Measurements from ENCODE around the gene HIVEP3. TPM values are rescaled to one million over a fixed set of nuclear protein-coding genes. Genes with fewer than 3 reads are reported as not detected.

The HIVEP3 gene
- total RNA-seq, 2 experiments from 2014 or later: 15.1 to 18.1 TPM

DNA sequence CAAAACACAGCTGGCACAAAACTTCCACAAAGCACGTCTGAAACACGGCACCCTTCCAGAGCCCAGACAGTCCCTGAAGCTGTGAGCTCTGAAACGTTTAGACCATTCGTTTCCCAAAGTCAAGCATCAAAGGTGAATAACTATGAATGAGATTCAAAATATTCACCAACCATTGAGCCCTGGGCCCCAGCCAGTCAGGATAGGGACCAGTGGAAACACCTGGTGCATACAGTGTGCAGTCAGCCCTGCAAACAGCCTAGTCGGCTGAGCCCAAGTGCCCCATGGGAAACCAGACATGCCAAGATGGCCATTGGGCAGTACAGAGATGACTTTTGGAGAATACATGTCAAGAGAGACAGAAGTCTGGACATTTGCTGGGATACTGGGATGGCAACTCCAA lies 343.9 kb downstream of the HIVEP3 start:
- no peaks in the 10 kb centered on the region for H3K27me3 Mint-ChIP-seq
- H3K4me3 Mint-ChIP-seq: no peak overlapping the region
- CTCF ChIA-PET: interaction anchor here (0.6 to 8.2 kb wide), 33 partner anchors 8 to 602 kb away, joined by 3 to 65 read pairs (median 4); no protein-coding TSS in a partner anchor
- H3K27ac Mint-ChIP-seq: no peak overlapping the region
- H3K4me1 Mint-ChIP-seq: peaks cover 14% of the 10 kb centered on the region
- no peaks in the 10 kb centered on the region for H3K9me3 Mint-ChIP-seq (ENCODE audit: low read depth)
- peak; percentile 33 for DNase-seq
- peaks cover 3% of the 10 kb centered on the region for H3K36me3 Mint-ChIP-seq
- ATAC-seq: no peak

DNA sequence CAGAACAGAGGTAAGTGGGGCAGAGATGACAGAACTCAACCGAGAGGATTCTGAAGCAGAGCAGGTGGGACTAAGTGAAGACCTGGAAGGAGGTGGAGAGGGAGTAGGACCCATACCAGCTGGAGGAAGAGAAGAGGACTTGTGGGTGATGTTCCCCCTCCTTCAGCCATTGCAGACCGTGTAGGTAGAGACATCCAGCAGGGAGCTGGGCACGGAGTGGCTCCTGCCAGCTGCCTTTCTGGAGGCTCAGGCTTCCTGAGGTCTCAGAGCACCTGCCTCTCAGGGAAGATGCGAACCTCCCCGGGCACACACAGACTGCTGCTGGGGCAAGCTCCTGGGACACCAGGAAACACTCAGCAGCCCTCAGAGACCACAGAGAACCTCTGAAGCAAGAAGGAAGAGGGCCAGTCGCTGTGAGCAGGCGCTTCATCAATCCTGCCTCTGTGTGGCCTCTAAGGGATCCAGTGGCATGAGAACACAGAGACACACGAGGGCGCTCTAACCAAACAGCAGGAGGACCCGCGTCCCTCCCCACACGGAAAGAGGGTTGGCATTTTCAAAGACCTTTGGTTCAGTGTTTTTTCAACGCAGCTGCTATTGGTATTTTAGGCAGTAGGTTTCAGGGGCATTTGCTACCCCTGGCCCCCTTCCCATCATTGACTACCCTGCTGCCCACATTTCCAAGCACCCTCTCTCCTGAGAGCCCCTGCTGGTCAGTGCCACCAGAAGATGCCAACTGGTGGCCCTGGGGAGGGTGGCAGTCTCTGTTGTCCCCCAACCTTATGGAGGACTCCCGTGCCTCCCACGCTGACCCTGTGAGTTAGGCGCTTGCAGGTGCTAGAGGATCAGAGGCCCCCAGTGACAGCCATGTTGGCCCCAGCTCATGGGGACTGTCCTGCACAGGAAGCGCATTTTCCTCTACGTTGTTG lies 344.7 kb downstream of the HIVEP3 start:
- no peak overlapping the region for H3K4me3 Mint-ChIP-seq
- H3K27me3 Mint-ChIP-seq: no peaks in the 10 kb centered on the region
- H3K9me3 Mint-ChIP-seq (ENCODE audit: low read depth): no peaks in the 10 kb centered on the region
- peaks cover 18% of the 10 kb centered on the region for H3K4me1 Mint-ChIP-seq
- peak overlapping the region; percentile 13 for H3K27ac Mint-ChIP-seq
- H3K36me3 Mint-ChIP-seq: peaks cover 2% of the 10 kb centered on the region
- ATAC-seq: peak; percentile 99
- peak; percentile 90 for DNase-seq
- CTCF ChIA-PET: interaction anchor here (0.6 to 8.2 kb wide), 46 partner anchors 9 to 603 kb away, joined by 3 to 65 read pairs (median 4); no protein-coding TSS in a partner anchor

DNA sequence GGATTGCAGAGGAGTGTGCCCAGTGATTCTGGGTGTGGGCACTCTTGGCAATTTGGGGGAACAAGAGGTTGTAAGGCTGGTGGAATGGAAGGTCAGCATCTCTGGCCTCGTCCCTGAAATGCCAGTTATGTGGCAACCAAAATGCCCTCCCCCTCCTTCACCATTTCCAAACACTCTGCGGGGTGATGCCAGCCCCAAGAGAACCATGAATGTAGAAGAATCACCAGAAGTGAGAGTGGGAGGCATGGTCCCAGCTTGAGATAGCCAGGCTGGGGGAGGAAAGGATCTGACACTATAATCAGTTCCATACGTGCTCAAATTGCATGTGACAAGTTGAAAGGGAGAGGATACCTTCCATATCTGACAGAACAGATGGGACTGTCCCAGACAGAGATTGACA lies 345.5 kb downstream of the HIVEP3 start:
- H3K27ac Mint-ChIP-seq: no peak overlapping the region
- no peak overlapping the region for H3K4me3 Mint-ChIP-seq
- no peak for ATAC-seq
- H3K36me3 Mint-ChIP-seq: peaks cover 1% of the 10 kb centered on the region
- no peaks in the 10 kb centered on the region for H3K9me3 Mint-ChIP-seq (ENCODE audit: low read depth)
- no peaks in the 10 kb centered on the region for H3K27me3 Mint-ChIP-seq
- CTCF ChIA-PET: interaction anchor here (0.7 to 8.2 kb wide), 31 partner anchors 10 to 600 kb away, joined by 3 to 65 read pairs (median 5); no protein-coding TSS in a partner anchor
- DNase-seq: peak; percentile 27
- peaks cover 22% of the 10 kb centered on the region for H3K4me1 Mint-ChIP-seq

DNA sequence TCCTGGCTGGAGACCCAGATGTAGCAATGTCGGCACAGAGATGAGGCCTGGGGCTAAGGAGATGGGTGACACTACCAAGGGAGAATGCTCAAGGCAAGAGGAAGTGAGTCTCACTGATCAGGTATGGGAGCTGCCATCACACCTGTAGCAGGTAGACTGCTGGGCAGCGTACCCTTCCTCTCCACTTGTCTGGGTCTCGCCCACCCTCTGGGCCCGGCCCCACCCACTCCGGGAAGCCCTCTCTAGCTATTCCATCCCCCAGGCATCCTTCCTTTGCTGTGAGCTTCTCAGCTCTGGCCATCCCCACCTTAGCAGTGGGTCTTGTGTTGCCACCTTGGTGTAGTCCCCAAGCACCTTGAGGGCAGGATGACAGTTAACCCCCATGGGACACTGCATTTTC lies 346.5 kb downstream of the HIVEP3 start:
- peaks cover 22% of the 10 kb centered on the region for H3K4me1 Mint-ChIP-seq
- H3K4me3 Mint-ChIP-seq: no peak overlapping the region
- no peak for ATAC-seq
- no peaks in the 10 kb centered on the region for H3K27me3 Mint-ChIP-seq
- CTCF ChIA-PET: interaction anchor here (1.6 to 8.2 kb wide), 4 partner anchors 32 to 296 kb away, joined by 5 to 65 read pairs (median 10); no protein-coding TSS in a partner anchor
- H3K9me3 Mint-ChIP-seq (ENCODE audit: low read depth): no peaks in the 10 kb centered on the region
- H3K27ac Mint-ChIP-seq: no peak overlapping the region
- peak; percentile 23 for DNase-seq
- H3K36me3 Mint-ChIP-seq: peaks cover 4% of the 10 kb centered on the region

DNA sequence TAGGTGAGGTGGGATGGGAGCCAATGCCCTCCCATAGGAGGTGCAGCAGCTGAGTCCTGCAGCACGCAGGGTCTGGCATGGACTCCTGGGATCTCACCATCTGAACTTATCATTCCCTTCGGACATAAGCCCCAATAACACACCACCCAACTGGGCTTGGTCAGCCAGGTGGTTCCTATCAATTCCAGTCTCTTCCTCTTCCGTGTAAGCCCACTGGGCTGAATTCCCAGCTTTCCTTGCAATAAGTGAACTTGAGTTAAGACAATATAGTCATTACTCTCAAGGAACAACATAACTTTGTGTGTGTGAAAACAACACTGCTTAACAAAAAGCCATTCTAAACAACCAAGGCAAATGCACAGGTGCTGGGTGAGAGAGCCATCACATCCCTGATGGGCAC lies 347.7 kb downstream of the HIVEP3 start:
- DNase-seq: no peak
- Mint-ChIP-seq H3K27ac (no peak overlapping the region), H3K4me1 (peaks cover 21% of the 10 kb centered on the region), H3K27me3 (no peaks in the 10 kb centered on the region), H3K9me3 (ENCODE audit: low read depth) (no peaks in the 10 kb centered on the region), H3K4me3 (no peak overlapping the region), H3K36me3 (peaks cover 4% of the 10 kb centered on the region)
- ATAC-seq: no peak
- CTCF ChIA-PET: no interaction called here

DNA sequence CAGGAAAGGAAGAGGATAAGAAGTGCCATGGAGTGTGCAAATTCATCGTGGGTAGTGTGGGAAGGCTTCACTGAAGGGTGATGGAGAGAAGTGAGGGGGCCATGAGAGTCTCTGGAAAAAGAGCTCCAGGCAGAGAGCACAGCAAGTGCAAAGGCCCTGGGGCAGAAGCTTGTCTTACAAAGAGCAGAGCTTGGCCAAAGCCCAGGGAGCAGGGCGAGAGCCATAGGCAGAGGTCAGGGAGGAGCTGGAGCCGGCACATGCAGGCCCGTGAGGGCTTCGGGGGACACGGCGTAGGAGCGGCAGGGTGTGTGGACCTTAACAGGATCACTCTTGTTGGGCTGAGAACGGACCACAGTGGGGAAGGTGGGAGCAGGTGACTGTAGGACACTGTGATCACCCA lies 350.5 kb downstream of the HIVEP3 start:
- Mint-ChIP-seq H3K9me3 (ENCODE audit: low read depth) (no peaks in the 10 kb centered on the region), H3K27me3 (no peaks in the 10 kb centered on the region), H3K4me1 (peaks cover 14% of the 10 kb centered on the region), H3K27ac (no peak overlapping the region), H3K4me3 (no peak overlapping the region), H3K36me3 (peaks cover 4% of the 10 kb centered on the region)
- CTCF ChIA-PET: interaction anchor here (1.0 kb wide), 1 partner anchor 10 kb away, joined by 3 read pairs; no protein-coding TSS in a partner anchor
- ATAC-seq: no peak
- no peak for DNase-seq

DNA sequence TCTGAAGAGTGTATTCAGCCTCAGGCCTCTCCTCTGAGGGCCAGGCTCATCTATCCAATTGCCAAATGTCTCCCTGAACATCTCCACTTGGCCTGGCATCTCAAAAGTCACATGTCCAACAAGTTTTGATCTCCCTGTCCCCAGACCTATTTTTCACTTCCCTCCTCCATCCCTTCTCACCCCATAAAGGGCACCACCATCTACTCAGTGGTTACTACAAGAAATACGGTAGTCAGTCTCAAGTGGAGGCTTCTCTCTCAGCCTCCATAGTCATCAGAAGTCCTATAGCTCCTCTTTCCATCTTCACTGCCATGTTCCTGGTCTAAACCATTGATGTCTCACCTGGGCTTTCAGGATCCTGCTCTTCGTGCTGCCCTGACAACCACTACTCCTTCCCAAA lies 351.8 kb downstream of the HIVEP3 start:
- ATAC-seq (no peak), DNase-seq (no peak)
- Mint-ChIP-seq H3K27me3 (no peaks in the 10 kb centered on the region), H3K4me1 (peaks cover 14% of the 10 kb centered on the region), H3K36me3 (peaks cover 4% of the 10 kb centered on the region), H3K4me3 (no peak overlapping the region), H3K9me3 (ENCODE audit: low read depth) (no peaks in the 10 kb centered on the region), H3K27ac (no peak overlapping the region)
- CTCF ChIA-PET: no interaction called here

DNA sequence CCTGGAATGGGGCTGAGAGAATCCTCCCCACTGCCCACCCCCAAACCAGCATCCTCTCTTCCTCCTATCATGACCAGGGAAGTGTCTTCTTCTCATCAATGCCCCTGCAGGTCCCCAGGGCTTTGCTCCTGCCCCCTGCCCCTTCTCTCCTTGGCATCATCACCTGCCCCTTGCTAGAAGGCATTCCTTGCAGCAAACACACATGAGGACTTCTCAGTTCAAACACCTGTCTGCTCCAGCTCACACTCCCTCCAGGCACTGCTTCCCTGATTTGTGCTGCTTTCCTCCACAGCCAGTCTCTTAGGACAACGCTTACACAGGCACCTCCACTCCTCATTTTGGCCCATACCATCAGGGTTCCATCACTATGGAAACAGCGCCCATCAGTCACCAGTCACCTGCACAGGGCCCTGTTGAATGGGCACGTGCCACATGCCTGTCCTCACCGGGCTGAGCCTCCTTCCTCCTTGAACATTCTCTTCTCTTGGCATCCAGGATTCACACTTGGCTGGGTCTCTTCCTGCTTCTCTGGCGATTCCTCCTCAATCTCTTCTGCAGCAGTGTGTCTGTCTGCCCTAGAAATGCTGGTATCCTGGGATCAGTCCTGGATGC lies 352.3 kb downstream of the HIVEP3 start:
- CTCF ChIA-PET: no interaction called here
- Mint-ChIP-seq H3K9me3 (ENCODE audit: low read depth) (no peaks in the 10 kb centered on the region), H3K4me1 (peaks cover 14% of the 10 kb centered on the region), H3K36me3 (peaks cover 4% of the 10 kb centered on the region), H3K4me3 (no peak overlapping the region), H3K27me3 (no peaks in the 10 kb centered on the region), H3K27ac (no peak overlapping the region)
- DNase-seq (no peak), ATAC-seq (no peak)

DNA sequence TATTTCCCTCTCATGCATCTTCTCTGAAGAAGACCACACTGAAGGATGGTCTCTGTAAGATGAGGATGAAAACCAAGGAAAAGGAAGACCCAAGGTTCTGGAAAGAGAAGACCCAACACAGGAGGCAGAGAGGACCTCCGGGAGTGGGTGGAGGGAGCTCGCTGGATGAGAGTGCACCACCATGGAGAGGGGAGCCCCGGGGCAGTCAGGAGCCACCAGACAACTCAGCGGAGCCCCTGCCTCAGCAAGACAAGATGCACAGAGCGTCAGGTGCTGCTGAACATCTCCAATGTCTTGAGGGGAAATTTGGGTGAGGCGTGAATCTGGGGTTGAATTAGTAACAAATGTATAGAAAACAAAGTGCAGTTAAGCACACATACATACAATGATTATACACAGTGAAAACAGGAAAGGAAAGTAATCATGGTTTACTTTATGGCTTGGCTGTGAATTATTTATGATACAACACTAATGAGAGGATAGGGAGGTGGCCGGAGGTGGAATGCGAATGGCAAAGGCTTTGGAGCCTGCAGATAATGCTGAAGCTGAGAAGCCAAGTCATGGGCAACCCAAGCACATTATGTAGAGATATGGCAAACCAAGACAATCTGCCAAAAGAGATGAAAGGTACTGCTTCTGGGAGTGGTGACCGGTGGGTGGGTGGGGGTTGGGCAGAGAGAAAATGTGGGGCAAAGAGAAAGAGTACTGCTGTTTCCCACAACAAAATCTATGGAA lies 353.8 kb downstream of the HIVEP3 start:
- ATAC-seq: no peak
- H3K27ac Mint-ChIP-seq: no peak overlapping the region
- H3K27me3 Mint-ChIP-seq: no peaks in the 10 kb centered on the region
- H3K36me3 Mint-ChIP-seq: peaks cover 4% of the 10 kb centered on the region
- DNase-seq: no peak
- H3K9me3 Mint-ChIP-seq (ENCODE audit: low read depth): no peaks in the 10 kb centered on the region
- peaks cover 14% of the 10 kb centered on the region for H3K4me1 Mint-ChIP-seq
- no peak overlapping the region for H3K4me3 Mint-ChIP-seq
- CTCF ChIA-PET: no interaction called here

DNA sequence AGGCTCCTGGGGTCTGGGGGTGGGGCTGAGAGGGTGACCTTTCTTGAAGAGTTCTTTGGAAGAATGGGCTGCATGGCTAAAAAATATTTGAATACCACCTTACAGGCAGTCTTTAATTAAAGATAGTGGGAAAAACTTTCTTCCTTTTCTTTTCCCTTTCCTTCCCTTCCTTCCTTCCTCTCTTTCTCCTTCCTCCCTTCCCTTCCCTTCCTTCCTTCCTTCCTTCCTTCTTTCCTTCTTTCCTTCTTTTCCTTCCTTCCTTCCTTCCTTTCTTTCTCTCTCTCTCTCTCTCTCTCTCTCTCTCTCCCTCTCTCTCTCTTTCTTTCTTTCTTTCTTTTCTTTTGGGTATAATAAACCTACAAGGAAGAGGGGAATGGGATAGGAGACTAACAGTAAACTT lies 356.4 kb downstream of the HIVEP3 start:
- DNase-seq: no peak
- Mint-ChIP-seq H3K4me1 (peaks cover 6% of the 10 kb centered on the region), H3K36me3 (no peaks in the 10 kb centered on the region), H3K4me3 (no peak overlapping the region), H3K9me3 (ENCODE audit: low read depth) (no peaks in the 10 kb centered on the region), H3K27me3 (no peaks in the 10 kb centered on the region), H3K27ac (no peak overlapping the region)
- CTCF ChIA-PET: no interaction called here
- ATAC-seq: no peak

DNA sequence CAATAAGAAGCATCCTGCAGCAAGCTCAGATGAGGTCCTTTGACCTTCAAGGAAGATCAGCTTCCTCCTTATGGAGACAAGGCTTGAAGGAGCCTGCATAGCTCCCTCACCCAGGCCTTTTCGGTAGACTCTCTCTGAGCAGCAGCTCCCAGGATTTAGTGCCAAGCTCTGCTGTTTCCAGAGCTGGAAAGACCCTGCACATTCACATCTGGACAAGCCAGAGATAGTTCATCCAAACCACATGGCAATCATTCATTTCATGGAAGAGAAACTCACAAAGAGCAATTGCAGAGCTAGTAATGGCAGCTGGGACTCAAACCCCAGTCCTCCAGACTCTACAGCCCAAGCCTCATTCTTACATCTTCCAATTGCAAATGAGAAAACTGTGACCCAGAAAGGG lies 357.8 kb downstream of the HIVEP3 start:
- peaks cover 6% of the 10 kb centered on the region for H3K4me1 Mint-ChIP-seq
- H3K27me3 Mint-ChIP-seq: no peaks in the 10 kb centered on the region
- CTCF ChIA-PET: interaction anchor here (1.1 kb wide), 1 partner anchor 13 kb away, joined by 3 read pairs; no protein-coding TSS in a partner anchor
- DNase-seq (no peak), ATAC-seq (no peak)
- H3K4me3 Mint-ChIP-seq: no peak overlapping the region
- H3K27ac Mint-ChIP-seq: no peak overlapping the region
- H3K36me3 Mint-ChIP-seq: peaks cover 10% of the 10 kb centered on the region
- peaks cover 2% of the 10 kb centered on the region for H3K9me3 Mint-ChIP-seq (ENCODE audit: low read depth)

DNA sequence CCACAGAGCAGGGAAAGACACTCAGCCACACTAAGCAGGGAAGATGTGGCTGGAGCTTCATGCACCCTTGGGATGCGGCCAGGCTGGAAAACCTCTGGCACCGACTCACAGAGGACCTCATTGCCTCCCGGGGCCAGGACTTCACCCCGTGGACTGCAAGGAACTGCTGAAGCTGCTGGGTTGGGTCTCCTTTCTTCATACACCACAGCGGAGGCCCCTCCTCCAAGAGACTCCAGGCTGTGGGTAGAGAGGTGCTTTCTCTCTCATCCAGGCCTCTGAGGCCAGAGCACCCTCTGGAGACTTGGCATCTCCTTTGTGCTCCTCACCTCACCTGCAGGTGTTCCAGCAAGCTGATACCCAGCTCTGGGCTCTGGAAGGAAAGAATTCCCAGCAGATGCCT lies 358.2 kb downstream of the HIVEP3 start:
- ATAC-seq (no peak), DNase-seq (no peak)
- no peak overlapping the region for H3K4me3 Mint-ChIP-seq
- H3K27ac Mint-ChIP-seq: no peak overlapping the region
- CTCF ChIA-PET: interaction anchor here (1.1 kb wide), 1 partner anchor 13 kb away, joined by 3 read pairs; no protein-coding TSS in a partner anchor
- peaks cover 6% of the 10 kb centered on the region for H3K4me1 Mint-ChIP-seq
- H3K9me3 Mint-ChIP-seq (ENCODE audit: low read depth): peaks cover 5% of the 10 kb centered on the region
- H3K36me3 Mint-ChIP-seq: peaks cover 13% of the 10 kb centered on the region
- H3K27me3 Mint-ChIP-seq: no peaks in the 10 kb centered on the region

DNA sequence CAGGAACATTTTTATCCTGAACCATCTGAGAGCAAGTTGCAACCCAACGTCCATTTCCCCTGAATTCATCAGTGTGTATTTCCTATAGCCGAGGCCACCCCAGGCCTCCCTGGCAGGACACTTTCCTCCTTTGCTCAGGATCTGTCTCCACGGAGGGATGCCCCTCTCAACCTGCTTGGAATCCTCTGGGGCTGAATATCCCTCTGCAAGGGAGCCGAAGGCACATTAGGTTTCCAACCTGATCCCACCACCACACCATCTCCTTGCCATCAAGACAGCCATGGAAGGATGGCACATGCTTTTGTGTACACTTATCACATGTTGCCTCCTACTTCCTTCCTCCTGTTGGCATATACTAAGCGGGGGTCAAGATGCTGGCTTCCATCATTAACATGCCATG lies 359.4 kb downstream of the HIVEP3 start:
- Mint-ChIP-seq H3K27me3 (no peaks in the 10 kb centered on the region), H3K27ac (no peak overlapping the region), H3K36me3 (peaks cover 15% of the 10 kb centered on the region), H3K4me1 (peaks cover 6% of the 10 kb centered on the region), H3K4me3 (no peak overlapping the region), H3K9me3 (ENCODE audit: low read depth) (peaks cover 8% of the 10 kb centered on the region)
- ATAC-seq: no peak
- CTCF ChIA-PET: no interaction called here
- no peak for DNase-seq

Data from activated CD8-positive, alpha-beta memory T cell treated with anti-CD3 and anti-CD28 coated beads, Interleukin-2, amount 10 ng/mL, durations not matched to agents 7 days and 5 days (primary cell).